MV-4-11 (cell line): ENCODE data around the gene PMF1.

Source experiments
- DNase-seq: peaks from one replicate; lab custom pipeline; 2025; lab: John Stamatoyannopoulos, UW

Gene PMF1

DNA sequence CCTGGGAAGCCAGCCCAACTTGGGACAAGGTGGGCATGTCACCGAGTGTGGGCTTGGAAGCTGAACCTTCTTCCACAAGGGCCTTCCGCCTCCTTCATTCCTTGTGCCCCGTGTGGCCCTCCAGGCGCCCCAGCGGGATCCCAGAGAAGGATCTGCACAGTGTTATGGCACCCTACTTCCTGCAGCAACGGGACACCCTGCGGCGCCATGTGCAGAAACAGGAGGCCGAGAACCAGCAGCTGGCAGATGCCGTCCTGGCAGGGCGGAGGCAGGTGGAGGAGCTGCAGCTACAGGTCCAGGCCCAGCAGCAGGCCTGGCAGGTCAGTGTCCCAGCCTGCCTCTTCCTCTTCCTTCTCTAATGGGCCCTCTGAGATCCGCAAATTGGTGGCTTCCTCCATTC lies 23.4 kb downstream of the PMF1 start:
- DNase-seq, result no peak

DNA sequence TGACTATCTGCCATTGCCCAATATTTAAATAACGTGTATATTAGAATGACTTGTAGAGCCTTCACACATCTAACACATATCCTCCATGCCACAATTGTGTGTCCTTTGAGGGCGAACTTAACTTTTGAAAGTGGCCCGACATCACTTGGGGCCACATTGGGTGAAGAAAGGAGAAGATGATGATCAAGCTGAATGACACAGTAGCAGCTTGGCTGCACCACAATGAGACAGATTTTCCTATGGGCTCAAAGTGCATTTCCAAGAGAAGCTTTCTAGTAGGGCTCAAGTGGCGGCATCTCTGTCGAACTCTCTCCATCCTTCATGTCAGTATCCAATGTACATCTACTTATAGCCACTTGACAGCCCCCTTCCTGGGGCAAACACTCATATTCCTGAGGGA lies 25.4 kb downstream of the PMF1 start:
- DNase-seq, result no peak

DNA sequence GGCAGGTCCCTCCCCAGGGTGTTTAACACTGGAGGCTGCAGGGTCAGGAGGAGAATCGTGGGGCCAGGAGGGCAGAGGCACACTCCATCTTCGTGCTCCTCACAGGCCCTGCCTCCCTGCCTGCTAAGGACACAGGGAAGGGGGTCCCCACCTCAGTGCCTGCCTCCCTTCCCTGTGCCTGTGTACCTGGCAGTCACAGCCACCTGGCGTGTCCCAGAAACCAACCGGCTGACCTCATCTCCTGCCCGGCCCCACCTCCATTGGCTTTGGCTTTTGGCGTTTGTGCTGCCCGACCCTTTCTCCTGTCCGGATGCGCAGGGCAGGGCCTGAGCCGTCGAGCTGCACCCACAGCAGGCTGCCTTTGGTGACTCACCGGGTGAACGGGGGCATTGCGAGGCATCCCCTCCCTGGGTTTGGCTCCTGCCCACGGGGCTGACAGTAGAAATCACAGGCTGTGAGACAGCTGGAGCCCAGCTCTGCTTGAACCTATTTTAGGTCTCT lies 28.6 kb downstream of the PMF1 start:
- DNase-seq, result peak; percentile 79

DNA sequence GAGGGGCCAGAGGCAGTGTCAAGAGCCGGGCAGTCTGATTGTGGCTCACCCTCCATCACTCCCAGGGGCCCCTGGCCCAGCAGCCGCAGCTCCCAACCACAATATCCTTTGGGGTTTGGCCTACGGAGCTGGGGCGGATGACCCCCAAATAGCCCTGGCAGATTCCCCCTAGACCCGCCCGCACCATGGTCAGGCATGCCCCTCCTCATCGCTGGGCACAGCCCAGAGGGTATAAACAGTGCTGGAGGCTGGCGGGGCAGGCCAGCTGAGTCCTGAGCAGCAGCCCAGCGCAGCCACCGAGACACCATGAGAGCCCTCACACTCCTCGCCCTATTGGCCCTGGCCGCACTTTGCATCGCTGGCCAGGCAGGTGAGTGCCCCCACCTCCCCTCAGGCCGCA lies 29.1 kb downstream of the PMF1 start, which contains the start of gene BGLAP:
TSS of gene BGLAP (plus strand) at position 259 of the 400 bp plus-strand sequence. CDS start at position 307, 48 bp downstream.
- DNase-seq, result peak; percentile 66

DNA sequence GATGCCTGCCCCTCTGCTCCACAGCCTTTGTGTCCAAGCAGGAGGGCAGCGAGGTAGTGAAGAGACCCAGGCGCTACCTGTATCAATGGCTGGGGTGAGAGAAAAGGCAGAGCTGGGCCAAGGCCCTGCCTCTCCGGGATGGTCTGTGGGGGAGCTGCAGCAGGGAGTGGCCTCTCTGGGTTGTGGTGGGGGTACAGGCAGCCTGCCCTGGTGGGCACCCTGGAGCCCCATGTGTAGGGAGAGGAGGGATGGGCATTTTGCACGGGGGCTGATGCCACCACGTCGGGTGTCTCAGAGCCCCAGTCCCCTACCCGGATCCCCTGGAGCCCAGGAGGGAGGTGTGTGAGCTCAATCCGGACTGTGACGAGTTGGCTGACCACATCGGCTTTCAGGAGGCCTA lies 29.9 kb downstream of the PMF1 start:
- no peak for DNase-seq

GRCh38 chr1:156244126-156244525 lies 31.3 kb downstream of the PMF1 start:
- DNase-seq, result no peak

- DNase-seq, result no peak
These were observed 31.9 kb downstream of the PMF1 start for GRCh38 chr1:156244712-156245111.

DNA sequence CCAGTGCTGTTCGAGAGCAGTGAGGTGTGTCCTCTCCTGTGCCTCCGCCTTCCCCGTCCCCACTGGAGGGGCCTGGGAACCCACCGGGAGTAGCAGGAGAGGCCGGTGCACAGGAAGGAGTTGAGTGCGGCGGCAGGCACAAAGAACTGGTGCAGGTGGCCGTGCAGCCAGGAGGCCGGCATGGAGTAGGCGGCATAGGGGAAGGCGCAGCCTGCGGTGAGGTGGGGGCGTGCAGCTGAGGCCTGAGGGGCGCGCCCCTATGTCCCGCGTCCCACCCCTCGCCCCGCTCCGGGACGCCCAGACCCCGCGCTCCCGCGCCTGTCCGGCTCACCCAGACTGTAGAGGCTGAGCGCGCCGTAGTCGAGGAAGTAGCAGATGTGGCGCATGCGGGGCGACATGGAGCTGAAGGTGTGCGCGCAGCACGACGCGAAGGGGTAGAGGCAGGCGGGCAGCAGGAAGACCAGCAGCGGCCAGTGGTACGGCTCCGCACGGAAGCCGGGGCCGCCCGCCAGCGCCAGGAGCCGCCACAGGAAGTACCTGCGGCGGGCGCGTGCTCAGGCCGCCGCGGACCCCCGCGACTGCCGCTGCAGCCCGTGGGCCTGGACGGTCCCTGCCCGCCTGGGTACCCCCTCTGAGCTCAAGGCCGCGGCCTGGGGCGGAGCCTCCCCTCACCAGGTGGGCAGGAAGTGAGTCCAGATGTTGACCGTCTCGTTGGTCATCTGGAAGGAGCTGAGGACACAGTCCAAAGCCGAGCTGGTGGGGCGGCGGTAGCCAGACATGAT lies 32.8 kb downstream of the PMF1 start:
- DNase-seq, result no peak

GRCh38 chr1:156246241-156246780 lies 33.5 kb downstream of the PMF1 start:
- DNase-seq, result no peak

- no peak for DNase-seq
These were observed 34.1 kb downstream of the PMF1 start for GRCh38 chr1:156246781-156247459.

- no peak for DNase-seq
These were observed 34.9 kb downstream of the PMF1 start, which contains the start of gene PAQR6 for GRCh38 chr1:156247460-156248322. PAQR6 (minus strand) TSS chr1:156248056; CDS start chr1:156246731, 1,325 bp downstream.

DNA sequence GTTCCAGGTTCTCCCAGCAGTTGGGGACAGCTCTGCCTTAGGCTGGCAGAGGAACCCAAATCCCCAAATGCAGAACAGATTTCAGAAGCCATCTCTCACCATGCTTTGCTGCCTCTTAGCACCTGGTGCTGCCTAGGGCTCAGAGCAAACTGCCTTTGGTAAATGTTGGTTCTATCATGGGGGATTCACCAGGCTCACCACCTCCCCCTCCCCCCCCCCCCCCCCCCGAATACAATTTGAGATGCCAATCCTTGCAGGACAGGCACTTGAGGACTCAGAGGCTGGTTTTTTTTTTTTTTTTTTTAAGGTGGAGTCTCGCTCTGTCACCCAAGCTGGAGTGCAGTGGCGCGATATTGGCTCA lies 35.5 kb downstream of the PMF1 start:
- DNase-seq, result no peak

- no peak for DNase-seq
These were observed 36.8 kb downstream of the PMF1 start for GRCh38 chr1:156249593-156249992.

DNA sequence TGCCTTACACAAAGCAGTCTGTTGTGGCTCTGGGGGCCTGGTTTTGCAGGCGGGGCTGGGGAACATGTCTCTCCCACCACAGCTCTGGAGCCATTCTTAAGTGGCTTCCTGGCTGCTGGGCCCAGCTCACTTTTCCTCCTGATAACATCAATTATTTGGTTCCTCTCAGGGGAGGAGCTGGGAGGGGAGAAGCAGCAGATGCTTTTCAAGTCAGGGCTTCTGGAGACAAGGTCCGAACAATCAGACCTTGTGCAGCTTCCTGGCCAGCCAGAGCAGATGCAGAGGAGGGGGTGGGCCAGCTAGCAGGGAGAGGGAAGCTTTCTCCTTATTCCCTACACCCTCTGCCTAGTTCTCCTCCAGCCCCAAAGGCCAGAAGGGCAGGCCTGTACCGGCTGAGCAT lies 38.7 kb downstream of the PMF1 start:
- DNase-seq, result no peak

DNA sequence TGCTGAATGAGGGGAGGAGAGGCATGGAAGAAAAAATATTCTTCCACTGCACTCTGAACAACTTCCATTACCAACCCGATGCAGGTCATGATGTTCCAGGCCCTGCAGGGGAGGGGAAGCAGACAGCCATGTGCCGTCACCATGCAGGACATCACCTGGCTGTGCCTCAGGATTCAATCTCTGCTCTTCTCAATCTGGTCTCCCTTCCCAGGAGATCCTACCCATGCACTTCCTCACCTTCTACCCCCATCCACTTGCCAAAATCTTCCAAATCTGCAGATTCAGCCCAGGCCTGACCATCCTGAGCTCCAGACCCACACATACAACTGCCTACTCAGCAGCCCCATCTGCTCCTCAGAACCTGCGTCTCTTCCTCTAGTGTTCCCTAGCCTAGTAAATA lies 40.8 kb downstream of the PMF1 start:
- DNase-seq, result no peak

GRCh38 chr1:156257711-156258110 lies 44.9 kb downstream of the PMF1 start:
- no peak for DNase-seq

GRCh38 chr1:156258859-156259258 lies 46.1 kb downstream of the PMF1 start:
- no peak for DNase-seq

DNA sequence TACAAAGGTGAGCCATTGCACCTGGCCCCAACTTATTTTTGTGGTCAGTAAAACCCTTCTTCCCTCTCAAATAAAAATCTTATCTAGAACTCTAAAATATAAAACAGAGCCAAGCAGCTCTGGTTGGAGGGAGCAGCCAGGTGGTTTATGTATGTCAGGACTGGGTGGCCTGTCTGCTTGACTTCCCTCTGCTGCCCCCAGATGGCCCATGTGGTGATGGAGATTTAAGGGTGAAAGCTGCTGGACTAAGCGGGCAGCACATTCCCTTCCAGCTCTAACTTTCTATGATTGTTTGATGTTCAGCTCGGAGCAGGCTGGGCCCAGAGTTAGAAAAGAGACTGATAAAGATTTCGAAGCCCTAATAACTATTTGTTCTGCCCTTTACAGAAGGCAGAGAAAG lies 47.0 kb downstream of the PMF1 start:
- no peak for DNase-seq

- no peak for DNase-seq
These were observed 48.1 kb downstream of the PMF1 start for GRCh38 chr1:156260896-156261295.

GRCh38 chr1:156262461-156263287 lies 49.9 kb downstream of the PMF1 start:
- DNase-seq, result no peak

GRCh38 chr1:156263288-156263655 lies 50.5 kb downstream of the PMF1 start:
- no peak for DNase-seq
